Measurements from ENCODE around the gene TENT4A. TPM values are rescaled to one million over a fixed set of nuclear protein-coding genes. Genes with fewer than 3 reads are reported as not detected.

The TENT4A gene
- total and polyA plus RNA-seq, 2 of the 13 experiments (the other 11 are each of a cell fraction or from before 2014, with no cell fraction given), result 6.3 to 13.3 TPM

GRCh38 chr5:6759983-6760382, 46.8 kb downstream of the TENT4A start (continued):
- TF ChIP-seq ARID5B (CRISPR knock-in tag; IDR thresholded peaks at IDR 0.05), result no peak
- TF ChIP-seq ZZZ3 (CRISPR knock-in tag; IDR thresholded peaks at IDR 0.05; ENCODE audit: borderline replicate concordance), result no peak
- TF ChIP-seq CENPX (CRISPR knock-in tag; IDR thresholded peaks at IDR 0.05), result no peak
- no peak for TF ChIP-seq STAT6 (CRISPR knock-in tag; IDR thresholded peaks at IDR 0.05; ENCODE audit: borderline replicate concordance)
- TF ChIP-seq TRIM22 (IDR thresholded peaks at IDR 0.05), result no peak
- TF ChIP-seq, protein P1, sequence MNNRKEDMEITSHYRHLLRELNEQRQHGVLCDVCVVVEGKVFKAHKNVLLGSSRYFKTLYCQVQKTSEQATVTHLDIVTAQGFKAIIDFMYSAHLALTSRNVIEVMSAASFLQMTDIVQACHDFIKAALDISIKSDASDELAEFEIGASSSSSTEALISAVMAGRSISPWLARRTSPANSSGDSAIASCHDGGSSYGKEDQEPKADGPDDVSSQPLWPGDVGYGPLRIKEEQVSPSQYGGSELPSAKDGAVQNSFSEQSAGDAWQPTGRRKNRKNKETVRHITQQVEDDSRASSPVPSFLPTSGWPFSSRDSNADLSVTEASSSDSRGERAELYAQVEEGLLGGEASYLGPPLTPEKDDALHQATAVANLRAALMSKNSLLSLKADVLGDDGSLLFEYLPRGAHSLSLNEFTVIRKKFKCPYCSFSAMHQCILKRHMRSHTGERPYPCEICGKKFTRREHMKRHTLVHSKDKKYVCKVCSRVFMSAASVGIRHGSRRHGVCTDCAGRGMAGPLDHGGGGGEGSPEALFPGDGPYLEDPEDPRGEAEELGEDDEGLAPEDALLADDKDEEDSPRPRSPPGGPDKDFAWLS (CRISPR knock-in tag; IDR thresholded peaks at IDR 0.05; ENCODE audit: borderline replicate concordance), result no peak
- TF ChIP-seq, protein P2, sequence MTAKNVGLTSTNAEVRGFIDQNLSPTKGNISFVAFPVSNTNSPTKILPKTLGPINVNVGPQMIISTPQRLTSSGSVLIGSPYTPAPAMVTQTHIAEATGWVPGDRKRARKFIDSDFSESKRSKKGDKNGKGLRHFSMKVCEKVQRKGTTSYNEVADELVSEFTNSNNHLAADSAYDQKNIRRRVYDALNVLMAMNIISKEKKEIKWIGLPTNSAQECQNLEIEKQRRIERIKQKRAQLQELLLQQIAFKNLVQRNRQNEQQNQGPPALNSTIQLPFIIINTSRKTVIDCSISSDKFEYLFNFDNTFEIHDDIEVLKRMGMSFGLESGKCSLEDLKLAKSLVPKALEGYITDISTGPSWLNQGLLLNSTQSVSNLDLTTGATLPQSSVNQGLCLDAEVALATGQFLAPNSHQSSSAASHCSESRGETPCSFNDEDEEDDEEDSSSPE (CRISPR knock-in tag; IDR thresholded peaks at IDR 0.05), result no peak

Measured in HepG2 (cell line).